HepG2 (cell line): Measurements from ENCODE around the gene PRKCG. TPM values are rescaled to one million over a fixed set of nuclear protein-coding genes. Genes with fewer than 3 reads are reported as not detected.
A peak's percentile ranks its signal among the peaks of the same experiment; 100 is the strongest.

ENCODE experiments used
- AHDC1 ChIP-seq: sonication (generic); formaldehyde crosslinking; IDR thresholded peaks from 2 replicates; pipeline ENCODE4 v1.5.1; 2020; ENCODE audit warnings: mild to moderate bottlenecking, missing genetic modification reagents, borderline replicate concordance
- ELF1 ChIP-seq: sonication (generic); formaldehyde crosslinking; IDR thresholded peaks from 2 replicates; pipeline ENCODE4 v1.4.0; 2020; ENCODE audit warnings: missing genetic modification reagents
- GRHL1 ChIP-seq: sonication (generic); formaldehyde crosslinking; conservative IDR thresholded peaks from 2 replicates; pipeline ENCODE4 v1.8.0; 2022; ENCODE audit warnings: missing genetic modification reagents
- HOXD1 ChIP-seq: sonication (generic); formaldehyde crosslinking; IDR thresholded peaks from 2 replicates; pipeline ENCODE4 v1.5.0; 2020; ENCODE audit warnings: missing genetic modification reagents
- MTF2 ChIP-seq: sonication (generic); formaldehyde crosslinking; IDR thresholded peaks from 2 replicates; pipeline ENCODE4 v1.5.0; 2020; ENCODE audit warnings: missing genetic modification reagents, borderline replicate concordance
- MYC ChIP-seq: sonication (generic); formaldehyde crosslinking; IDR thresholded peaks from 2 replicates; pipeline ENCODE4 v1.9.0; 2021; ENCODE audit warnings: missing genetic modification reagents, borderline replicate concordance
- NCOA5 ChIP-seq: sonication (generic); formaldehyde crosslinking; IDR thresholded peaks from 2 replicates; pipeline ENCODE4 v1.4.0; 2020; ENCODE audit warnings: missing genetic modification reagents
- POLR2A ChIP-seq, 2 experiments: IDR thresholded peaks; 2 replicates each; pipeline ENCODE4 v1.6.1; 2011; ENCODE audit warnings: low read depth in 2 of 2, low read length in 2 of 2, mild to moderate bottlenecking in 1 of 2, moderate library complexity in 1 of 2; ENCODE audit not compliant: insufficient read depth in 1 of 2
- ZBTB43 ChIP-seq: sonication (generic); formaldehyde crosslinking; conservative IDR thresholded peaks from 2 replicates; pipeline ENCODE4 v1.4.0; 2020; ENCODE audit warnings: missing genetic modification reagents
- ZNF530 ChIP-seq: sonication (generic); formaldehyde crosslinking; IDR thresholded peaks from 2 replicates; pipeline ENCODE4 v1.5.0; 2020; ENCODE audit warnings: low read depth, mild to moderate bottlenecking, missing genetic modification reagents
- ZNF597 ChIP-seq: sonication (generic); formaldehyde crosslinking; IDR thresholded peaks from 2 replicates; pipeline ENCODE4 v1.5.0; 2020; ENCODE audit warnings: missing genetic modification reagents
- ZNF709 ChIP-seq: sonication (generic); formaldehyde crosslinking; IDR thresholded peaks from 2 replicates; pipeline ENCODE4 v1.5.0; 2020; ENCODE audit warnings: mild to moderate bottlenecking, missing genetic modification reagents
- ZNF775 ChIP-seq: sonication (generic); formaldehyde crosslinking; IDR thresholded peaks from 2 replicates; pipeline ENCODE4 v1.4.0; 2020; ENCODE audit warnings: missing genetic modification reagents, mild to moderate bottlenecking, moderate library complexity, borderline replicate concordance
- polyA plus RNA-seq, 8 experiments: library from polyadenylated mRNA; depleted of rRNA in 3 of 8; stranded (reverse) in 7 of 8; unstranded in 1 of 8; fragments of >200 nt; fragmentation: Illumina TruSeq in 4 of 8; extraction: Trizol in 4 of 8; gene quantifications; 2 replicates each; pipeline versions ENCODE4 v1.2.1 to v1.2.3, GENCODE V29; 2011 to 2016; ENCODE audit warnings: low read depth in 4 of 8, missing spikeins in 1 of 8, mixed read lengths in 1 of 8; ENCODE audit not compliant: insufficient read depth in 1 of 8
- total RNA-seq, 5 experiments: library from RNA; depleted of rRNA; stranded (reverse); fragments of >200 nt; fragmentation: Illumina TruSeq; extraction: Trizol; gene quantifications; 2 replicates each; pipeline ENCODE4 v1.2.3, GENCODE V29; 2016; ENCODE audit warnings: low read depth in 1 of 5
- TF ChIP-seq, protein P1 (sequence below): fragments of 450-650 bp; IDR thresholded peaks from 2 replicates; pipeline ENCODE4 v1.6.1; 2016
- TF ChIP-seq, protein P2 (sequence below): IDR thresholded peaks from 2 replicates; pipeline ENCODE4 v1.6.1; 2016; ENCODE audit warnings: missing compliant biosample characterization, missing genetic modification reagents, borderline replicate concordance

Gene PRKCG
- total and polyA plus RNA-seq, 2 of the 13 experiments (the other 11 are each of a cell fraction or from before 2014, with no cell fraction given) = 0.02 to 0.03 TPM

- TF ChIP-seq ZNF597 = no peak
- no peak for TF ChIP-seq GRHL1 (CRISPR knock-in tag)
- TF ChIP-seq AHDC1 (CRISPR knock-in tag) = 0 out of 2 replicates have a peak, but pooled peaks have one; percentile 6
- TF ChIP-seq, protein P1, sequence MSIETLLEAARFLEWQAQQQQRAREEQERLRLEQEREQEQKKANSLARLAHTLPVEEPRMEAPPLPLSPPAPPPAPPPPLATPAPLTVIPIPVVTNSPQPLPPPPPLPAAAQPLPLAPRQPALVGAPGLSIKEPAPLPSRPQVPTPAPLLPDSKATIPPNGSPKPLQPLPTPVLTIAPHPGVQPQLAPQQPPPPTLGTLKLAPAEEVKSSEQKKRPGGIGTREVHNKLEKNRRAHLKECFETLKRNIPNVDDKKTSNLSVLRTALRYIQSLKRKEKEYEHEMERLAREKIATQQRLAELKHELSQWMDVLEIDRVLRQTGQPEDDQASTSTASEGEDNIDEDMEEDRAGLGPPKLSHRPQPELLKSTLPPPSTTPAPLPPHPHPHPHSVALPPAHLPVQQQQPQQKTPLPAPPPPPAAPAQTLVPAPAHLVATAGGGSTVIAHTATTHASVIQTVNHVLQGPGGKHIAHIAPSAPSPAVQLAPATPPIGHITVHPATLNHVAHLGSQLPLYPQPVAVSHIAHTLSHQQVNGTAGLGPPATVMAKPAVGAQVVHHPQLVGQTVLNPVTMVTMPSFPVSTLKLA = no peak
- peak in 1 of 2 experiments; percentile 84; a peak in 2 of 4 replicates for TF ChIP-seq POLR2A (IDR thresholded peaks at IDR 0.05; ENCODE audit: insufficient read depth in 1 of 2, low read depth in 2 of 2, low read length in 2 of 2)
- TF ChIP-seq ZBTB43 (CRISPR knock-in tag) = no peak
- TF ChIP-seq ZNF775 (CRISPR knock-in tag) = no peak
- no peak for TF ChIP-seq ELF1 (CRISPR knock-in tag)
- no peak for TF ChIP-seq NCOA5 (CRISPR knock-in tag)
- 0 out of 2 replicates have a peak, but pooled peaks have one; percentile 18 for TF ChIP-seq MYC
- no peak for TF ChIP-seq ZNF709 (CRISPR knock-in tag)
- no peak for TF ChIP-seq ZNF530 (CRISPR knock-in tag)
- TF ChIP-seq, protein P2, sequence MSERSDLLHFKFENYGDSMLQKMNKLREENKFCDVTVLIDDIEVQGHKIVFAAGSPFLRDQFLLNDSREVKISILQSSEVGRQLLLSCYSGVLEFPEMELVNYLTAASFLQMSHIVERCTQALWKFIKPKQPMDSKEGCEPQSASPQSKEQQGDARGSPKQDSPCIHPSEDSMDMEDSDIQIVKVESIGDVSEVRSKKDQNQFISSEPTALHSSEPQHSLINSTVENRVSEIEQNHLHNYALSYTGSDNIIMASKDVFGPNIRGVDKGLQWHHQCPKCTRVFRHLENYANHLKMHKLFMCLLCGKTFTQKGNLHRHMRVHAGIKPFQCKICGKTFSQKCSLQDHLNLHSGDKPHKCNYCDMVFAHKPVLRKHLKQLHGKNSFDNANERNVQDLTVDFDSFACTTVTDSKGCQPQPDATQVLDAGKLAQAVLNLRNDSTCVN = no peak
- 0 out of 2 replicates have a peak, but pooled peaks have one; percentile 10 for TF ChIP-seq HOXD1
- TF ChIP-seq MTF2 (CRISPR knock-in tag) = no peak
These were observed 13.7 kb upstream of the PRKCG start (continued) for GRCh38 chr19:53868091-53868891.
